GM12874 (cell line): ENCODE data around the gene TAS1R2.
A peak's percentile ranks its signal among the peaks of the same experiment; 100 is the strongest.

ENCODE experiments used
- TF ChIP-seq, protein P1 (sequence below): IDR thresholded peaks from 2 replicates; pipeline ENCODE4 v1.5.1; 2011; ENCODE audit warnings: low read depth, mild to moderate bottlenecking, control low read depth, low read length, moderate library complexity; ENCODE audit not compliant: insufficient read depth

TAS1R2 gene

DNA sequence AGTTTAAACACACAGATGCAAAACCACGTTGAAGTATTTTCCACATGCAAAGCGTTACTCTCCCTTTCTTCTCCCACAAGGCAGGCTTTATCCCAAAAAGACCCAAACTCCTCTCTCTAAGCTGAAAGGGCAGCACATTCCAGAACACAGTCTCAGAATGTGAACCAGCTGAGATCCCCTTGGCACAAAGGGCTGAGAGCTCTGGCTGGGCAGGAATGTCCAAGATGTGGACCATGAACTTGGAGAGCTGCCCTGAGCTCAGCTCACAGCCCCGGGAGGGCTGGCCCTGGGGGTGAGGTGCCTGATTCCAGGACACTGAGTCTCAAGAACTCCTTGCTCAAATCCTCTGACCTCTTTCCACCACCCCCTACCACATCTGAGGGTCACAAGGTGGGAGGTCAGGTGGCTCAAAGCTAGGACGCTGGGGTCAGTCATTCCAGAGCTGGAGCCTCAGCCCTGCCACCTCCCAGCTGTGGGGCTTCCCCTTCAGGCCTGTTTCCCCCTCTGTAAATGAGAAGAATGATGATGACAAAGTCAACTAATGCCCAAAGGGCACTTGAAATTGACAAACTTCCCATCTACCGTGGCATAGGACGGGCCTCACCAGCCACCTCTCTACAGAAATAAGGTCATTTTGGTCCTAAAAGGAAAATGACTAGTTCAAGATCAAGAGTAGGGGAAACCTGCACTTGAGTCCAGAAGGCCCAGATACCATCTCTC lies 31.4 kb upstream of the TAS1R2 start:
- TF ChIP-seq, protein P1, sequence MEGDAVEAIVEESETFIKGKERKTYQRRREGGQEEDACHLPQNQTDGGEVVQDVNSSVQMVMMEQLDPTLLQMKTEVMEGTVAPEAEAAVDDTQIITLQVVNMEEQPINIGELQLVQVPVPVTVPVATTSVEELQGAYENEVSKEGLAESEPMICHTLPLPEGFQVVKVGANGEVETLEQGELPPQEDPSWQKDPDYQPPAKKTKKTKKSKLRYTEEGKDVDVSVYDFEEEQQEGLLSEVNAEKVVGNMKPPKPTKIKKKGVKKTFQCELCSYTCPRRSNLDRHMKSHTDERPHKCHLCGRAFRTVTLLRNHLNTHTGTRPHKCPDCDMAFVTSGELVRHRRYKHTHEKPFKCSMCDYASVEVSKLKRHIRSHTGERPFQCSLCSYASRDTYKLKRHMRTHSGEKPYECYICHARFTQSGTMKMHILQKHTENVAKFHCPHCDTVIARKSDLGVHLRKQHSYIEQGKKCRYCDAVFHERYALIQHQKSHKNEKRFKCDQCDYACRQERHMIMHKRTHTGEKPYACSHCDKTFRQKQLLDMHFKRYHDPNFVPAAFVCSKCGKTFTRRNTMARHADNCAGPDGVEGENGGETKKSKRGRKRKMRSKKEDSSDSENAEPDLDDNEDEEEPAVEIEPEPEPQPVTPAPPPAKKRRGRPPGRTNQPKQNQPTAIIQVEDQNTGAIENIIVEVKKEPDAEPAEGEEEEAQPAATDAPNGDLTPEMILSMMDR, result no peak

DNA sequence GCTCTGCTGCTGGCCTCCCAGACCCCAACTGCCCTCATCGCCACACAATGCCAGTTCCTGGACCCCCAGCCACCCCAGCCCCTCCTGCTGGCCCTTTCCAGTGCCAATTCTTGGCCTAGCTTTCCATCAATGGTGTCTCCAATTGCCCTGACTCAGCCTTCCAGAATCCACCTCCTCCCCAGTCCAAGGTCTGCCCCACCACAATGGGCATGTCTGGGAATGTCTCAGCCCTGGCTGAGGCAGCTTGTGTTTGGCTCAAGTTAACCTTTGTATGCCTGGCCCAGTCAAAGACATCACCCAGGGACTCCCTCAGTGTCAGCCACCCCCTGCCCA lies 26.5 kb upstream of the TAS1R2 start:
- TF ChIP-seq, protein P1, result no peak

DNA sequence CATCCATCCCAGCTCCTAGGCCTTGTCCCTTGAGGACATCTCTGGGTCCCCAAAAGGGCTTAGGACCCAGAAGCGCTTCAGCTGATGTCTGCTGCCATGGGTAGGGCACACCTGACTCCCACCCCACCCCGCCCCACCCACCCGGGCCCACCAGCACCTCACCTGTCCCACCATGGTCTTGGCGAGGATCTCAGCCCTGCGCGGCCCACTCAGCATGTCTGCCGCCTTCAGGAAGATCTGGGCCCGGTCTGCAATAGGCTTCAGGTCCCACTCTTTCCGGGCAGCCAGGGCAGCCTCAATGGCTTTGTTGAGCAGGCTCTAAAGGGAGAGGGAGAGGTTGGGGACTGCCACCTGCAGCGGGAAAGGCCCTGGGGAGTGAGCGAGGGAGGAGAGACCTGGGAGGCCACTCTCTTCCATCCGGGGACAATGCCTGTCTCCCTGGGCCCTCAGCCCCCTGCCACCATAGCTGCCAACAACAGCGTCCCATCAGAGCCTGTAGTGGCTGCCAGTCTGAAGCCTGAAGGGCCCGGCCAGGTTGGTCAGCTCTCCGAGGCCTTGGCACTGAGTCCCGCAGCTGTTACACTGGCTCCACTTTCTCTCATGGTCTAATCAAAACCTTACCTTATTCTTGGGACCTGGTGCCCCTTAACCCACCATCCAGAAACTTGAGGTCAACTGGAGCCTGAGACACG lies 26.0 kb upstream of the TAS1R2 start:
- TF ChIP-seq, protein P1, result no peak

DNA sequence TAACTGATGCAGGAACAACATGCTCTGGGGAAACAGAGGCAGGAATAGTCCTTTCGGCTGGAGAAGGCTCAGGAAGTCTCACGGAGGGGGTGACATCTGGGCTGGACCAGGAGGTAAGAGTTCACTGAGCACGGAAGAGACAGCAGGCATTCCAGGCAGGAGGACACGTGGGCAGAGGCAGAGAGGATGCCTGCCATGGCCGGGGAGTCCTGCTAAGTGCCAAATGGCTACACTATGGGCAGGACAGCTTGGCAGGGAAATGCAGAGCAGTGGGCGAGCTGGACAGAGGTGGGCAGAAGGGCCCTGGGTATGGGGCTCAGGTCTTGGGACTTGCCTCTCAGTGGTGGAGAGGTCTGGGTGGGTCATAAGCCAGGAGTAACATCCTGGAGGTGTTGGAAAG lies 25.3 kb upstream of the TAS1R2 start:
- TF ChIP-seq, protein P1, result no peak

DNA sequence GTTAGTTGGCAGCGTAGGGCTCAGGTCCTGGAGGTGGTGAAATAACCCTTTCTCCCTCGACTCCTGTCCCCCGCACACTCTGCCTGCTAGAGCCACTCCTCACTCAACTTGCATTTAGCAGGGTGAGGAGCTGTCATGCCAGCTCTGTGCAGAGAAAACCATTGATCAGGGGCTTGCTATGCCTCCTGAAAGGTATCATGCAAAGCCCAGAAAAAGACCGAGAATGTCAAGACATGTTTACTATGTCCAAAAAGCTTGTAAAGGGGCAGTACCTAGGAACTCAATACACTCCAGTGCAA lies 24.9 kb upstream of the TAS1R2 start:
- TF ChIP-seq, protein P1, result no peak

DNA sequence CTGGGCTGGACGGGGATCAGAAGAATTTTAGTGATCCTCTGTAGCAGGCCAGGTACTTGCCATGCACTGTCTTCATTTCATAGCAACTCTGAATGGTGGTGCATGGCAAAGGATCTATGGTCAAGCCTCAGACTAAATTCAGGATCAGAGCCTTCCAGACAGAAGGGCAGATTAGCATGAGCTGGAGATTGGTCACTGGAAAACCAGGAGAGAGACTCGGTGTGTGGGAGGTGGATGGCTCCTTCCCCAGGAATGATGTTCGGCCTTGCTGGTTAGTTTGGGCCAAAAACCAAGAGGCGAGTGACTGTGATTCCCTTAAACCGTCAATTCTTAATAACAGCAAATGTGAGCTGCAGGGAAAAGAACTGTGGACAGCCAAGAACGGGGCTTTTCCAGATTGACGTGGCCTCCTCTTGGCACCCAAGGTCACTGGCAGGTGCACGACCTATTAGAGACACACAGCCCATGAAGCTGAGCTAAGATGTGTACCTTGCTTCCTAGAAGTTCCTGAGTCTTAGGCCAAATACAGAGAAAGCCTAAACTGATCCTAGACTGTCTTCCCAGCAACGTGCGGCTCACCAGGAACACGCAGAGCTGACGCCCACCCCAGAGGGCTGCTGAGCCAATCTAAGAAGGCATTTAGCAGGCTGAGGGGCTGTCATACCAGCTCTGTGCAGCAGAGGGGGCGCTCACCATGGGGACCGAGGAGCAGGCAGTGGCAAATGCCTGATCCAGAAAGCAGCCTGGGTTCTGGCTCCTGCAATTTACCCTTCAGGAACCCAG lies 24.4 kb upstream of the TAS1R2 start:
- TF ChIP-seq, protein P1, result peak; percentile 93

DNA sequence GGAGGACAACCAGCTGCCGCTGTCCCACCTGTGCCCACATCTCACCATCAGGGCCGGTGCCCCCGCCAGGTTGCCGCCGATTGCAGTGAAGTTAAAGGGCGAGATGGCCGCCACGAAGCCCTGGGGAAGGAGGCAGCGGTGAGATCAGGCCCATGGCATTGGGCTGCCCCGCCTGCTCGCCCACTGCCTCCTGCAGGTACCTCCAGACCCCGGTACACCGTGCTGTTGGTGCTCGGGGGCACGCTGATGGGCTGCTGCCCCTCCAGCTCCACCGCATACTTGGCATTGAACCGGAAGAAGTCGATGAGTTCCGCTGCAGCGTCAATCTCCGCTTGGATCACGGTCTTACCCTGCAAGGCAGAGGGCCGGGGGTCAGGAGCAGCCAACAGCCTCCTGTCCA lies 23.6 kb upstream of the TAS1R2 start:
- TF ChIP-seq, protein P1, result no peak
